M059J (cell line): Measurements from ENCODE around the gene AXIN2. TPM values are rescaled to one million over a fixed set of nuclear protein-coding genes. Genes with fewer than 3 reads are reported as not detected.

Source experiments
- DNase-seq: peaks from one replicate; pipeline ENCODE4 v3.0.0-alpha.2; 2012; ENCODE audit warnings: low read depth
- total RNA-seq: library from RNA; depleted of rRNA; stranded (reverse); fragments of >200 nt; shearing (Covaris generic); gene quantifications from 2 replicates; pipeline ENCODE4 v1.2.3, GENCODE V29; 2014; rRNA removed

AXIN2 gene, protein sequence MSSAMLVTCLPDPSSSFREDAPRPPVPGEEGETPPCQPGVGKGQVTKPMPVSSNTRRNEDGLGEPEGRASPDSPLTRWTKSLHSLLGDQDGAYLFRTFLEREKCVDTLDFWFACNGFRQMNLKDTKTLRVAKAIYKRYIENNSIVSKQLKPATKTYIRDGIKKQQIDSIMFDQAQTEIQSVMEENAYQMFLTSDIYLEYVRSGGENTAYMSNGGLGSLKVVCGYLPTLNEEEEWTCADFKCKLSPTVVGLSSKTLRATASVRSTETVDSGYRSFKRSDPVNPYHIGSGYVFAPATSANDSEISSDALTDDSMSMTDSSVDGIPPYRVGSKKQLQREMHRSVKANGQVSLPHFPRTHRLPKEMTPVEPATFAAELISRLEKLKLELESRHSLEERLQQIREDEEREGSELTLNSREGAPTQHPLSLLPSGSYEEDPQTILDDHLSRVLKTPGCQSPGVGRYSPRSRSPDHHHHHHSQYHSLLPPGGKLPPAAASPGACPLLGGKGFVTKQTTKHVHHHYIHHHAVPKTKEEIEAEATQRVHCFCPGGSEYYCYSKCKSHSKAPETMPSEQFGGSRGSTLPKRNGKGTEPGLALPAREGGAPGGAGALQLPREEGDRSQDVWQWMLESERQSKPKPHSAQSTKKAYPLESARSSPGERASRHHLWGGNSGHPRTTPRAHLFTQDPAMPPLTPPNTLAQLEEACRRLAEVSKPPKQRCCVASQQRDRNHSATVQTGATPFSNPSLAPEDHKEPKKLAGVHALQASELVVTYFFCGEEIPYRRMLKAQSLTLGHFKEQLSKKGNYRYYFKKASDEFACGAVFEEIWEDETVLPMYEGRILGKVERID
- 2.5 and 3.3 TPM in 2 replicates for total RNA-seq

DNA sequence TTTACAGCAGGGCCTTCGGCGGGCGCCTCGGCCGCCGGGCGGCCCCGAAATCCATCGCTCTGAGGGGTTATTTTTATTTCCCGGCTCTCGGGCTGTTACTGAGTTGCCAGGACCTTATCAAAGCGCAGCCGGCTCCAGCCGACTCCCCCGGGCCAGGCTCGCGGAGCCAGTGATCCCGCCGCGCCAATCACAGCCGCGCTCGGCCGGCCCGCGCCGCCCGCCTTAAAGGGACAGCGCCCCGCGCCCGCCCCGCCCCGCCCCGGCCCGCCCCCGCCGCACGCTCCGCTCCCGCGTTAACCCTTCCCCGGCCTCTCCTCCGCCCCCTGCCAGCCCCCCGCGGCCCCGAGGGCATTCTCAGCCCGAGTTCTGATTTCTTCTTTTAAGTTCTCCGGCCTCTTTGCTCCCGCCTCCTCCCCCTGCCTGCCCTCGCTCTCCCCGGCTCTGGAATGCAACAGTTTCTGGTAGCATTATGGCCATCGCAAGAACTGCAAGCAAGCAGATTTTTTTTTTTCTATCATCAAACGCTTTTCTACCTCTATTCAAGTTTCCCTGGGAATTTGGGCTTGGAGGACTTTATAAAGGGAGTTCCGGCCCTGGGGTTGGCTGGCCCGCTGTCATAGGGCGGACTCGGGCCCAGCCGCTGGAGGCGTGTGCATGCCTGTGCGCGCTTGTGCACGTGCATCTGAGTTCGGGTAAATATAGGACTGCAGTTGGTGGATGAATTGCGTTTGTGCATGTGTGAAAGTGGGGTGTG, at the start of gene AXIN2:
TSS of gene AXIN2 (minus strand) at position 197 of the 754 bp plus-strand sequence. CDS start 3,028 bp downstream, outside the sequence.
- peak; percentile 85 for DNase-seq

DNA sequence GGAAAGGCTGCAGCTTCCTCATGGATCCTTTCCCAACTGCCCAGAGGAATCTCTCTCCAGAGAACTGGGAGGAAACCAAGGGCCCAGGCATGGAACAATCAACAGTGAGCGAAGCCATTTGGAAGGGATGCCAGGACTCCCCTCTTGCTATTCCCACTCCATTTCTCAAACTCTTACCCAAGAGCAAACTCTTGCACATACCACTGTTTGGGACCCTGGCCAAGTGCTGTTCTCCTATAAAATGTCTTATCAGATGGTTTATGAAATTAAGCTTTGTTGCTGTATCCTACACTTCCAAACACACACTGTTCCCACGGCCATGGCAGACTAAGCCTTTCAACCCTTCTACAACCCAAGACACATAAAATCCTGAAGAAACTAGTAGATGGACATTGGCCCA, 48.3 kb upstream of the AXIN2 start:
- DNase-seq, result no peak

DNA sequence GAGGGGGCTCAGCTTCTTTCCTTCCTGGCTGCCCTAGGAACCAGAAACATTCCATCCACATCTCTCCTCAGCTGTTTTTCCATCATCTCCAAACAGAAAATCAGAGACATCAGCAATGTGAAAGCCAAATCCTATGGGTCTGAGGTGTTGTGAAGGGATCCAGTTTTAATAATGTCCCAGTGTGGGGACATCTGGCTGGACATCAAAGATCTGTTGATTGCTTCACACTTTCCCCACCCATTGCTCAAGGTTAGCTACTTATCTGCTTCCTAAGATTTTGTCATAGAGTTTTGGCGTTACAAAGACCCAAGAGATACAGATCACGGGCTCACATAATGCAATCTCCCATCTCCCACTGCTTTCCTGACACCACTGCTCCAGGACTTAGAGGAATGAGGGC, 47.8 kb upstream of the AXIN2 start:
- no peak for DNase-seq

DNA sequence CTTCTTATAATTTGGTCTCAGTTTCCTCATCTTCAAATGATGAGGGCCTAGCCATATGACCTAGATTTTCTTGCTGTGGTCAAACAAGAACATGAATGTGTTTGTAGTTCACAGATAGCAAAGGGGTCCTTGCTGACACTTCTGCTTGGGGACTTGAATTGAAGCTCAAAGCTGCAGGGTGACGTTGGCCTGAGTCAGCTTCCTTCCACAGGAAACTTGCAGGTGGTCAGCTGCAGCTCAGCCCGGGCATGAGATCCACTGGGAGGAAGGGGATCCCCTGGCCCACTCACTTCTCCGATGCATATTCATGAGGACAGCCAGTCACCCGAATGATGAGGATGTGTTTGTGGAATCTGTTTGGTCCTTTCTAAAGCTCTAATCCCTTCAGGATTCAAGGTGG, 42.6 kb upstream of the AXIN2 start:
- peak; percentile 38 for DNase-seq

DNA sequence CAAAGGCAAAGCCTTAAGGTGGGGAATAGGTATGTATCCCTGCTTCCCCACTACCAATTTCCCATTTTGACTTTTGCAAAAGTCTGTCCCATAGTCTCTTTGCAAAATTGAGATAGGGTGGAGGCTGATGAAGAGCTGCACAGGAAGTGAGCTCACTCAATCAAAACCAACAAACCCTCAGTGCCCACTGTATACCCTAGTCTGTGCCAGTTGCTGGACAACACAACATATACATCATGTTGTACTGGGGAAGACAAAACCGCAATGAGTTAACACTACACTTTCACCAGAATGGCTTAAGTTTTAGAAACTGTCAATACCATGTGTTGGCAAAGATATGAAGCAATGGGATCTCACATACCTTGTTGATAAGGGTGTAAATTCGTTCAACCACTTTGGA, 40.4 kb upstream of the AXIN2 start:
- DNase-seq, result no peak

DNA sequence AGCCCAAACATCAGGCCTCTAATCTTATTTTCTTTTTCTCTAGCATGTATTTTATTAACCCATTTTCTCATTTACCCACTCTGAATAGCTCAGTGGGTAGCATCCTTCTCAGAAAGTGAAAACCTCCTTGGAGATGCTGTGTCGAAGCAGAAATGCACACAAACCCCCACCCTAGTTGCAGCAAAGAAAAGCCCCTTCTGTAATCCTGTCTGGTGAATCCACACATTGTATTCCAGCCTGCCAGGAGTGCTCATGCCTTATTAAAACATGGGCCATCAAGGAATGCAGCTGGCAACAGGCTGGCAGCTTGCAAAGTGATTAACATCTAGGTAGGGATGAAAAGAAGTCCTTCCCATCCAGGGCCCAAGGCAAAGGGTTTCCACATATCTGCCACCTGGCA, 39.7 kb upstream of the AXIN2 start:
- DNase-seq, result no peak

DNA sequence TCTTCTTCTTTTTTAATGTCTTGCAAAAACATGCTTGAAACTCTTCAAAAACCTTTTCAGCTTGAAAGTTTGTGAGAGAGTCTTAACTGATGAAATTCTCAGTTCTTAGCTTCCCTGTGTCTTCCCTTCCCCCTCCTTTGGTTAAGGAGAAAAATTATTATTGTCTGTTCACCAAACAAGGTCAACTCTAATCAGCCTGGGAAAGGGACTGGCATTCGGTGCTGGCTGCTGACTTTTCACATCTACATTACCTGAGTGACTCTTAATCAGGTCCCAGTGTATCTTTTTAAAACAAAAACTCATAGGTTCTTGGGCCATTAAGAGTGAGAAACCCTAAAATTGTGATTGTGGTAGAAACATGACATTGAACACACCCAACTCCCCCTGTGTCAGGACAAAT, 39.1 kb upstream of the AXIN2 start:
- DNase-seq, result no peak

DNA sequence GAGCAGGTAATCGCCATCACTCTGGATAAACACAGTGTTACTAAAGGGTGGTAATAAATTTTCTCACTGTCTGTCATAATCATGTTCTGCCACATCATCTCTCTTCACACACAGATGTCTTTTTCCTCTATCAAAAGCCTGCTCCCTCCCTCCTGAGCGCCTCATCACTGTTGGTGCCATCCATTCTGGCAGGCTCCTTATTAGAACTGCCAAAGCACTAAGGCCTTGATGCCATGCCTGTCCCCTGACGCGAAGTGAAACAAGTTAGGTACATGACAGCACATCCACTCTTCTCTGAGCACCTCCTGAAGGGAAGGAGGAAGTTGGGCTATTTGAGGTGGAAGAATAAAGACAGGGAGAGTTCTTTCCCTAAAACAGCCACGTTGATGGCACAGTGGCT, 38.2 kb upstream of the AXIN2 start:
- no peak for DNase-seq

DNA sequence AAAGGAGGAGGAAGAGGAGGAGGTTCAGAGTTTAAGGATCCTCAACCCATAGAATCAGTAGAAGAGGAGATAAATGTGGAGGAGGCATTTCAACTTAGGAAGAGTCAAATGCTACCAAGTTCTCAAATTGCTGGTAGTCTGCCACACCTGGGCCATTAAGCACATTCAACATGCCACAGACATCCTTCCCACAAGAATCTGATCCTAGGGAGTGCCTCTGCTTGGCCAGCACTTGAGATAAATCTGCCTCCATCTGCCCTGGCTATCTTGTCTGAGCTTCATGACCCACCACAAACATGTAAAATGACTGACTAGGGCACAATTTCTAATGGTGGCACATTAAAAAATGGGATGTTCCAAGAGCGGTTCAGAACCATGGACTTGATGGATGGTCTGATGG, 37.3 kb upstream of the AXIN2 start:
- DNase-seq, result no peak

DNA sequence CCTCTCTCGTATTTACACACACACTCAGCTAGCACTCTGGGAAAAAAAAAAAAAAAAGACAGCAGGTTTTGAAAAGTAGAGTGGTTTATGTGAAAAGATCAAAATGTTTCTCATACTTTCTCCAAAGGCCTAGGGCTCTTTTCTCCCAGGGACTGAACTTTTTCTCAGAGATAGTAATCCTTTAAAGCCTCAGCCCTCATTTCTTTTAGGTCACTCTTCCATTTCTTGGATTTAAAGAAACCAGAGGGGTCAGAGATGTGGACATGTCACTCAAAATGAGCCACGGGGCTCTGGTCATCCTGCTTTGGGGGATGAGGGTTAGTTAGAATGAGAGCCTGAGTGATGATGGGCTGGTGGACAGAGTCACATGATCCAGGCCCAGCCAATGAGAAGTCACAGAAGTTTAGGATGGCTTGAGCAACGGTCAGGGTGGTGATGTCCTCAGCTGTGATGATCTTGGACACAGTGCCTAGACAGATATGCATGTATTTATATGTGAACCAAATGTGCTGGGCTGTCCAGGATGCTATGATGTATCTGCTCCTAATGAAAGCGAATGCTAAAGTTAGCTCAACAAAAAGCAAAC, 33.7 kb upstream of the AXIN2 start:
- no peak for DNase-seq

DNA sequence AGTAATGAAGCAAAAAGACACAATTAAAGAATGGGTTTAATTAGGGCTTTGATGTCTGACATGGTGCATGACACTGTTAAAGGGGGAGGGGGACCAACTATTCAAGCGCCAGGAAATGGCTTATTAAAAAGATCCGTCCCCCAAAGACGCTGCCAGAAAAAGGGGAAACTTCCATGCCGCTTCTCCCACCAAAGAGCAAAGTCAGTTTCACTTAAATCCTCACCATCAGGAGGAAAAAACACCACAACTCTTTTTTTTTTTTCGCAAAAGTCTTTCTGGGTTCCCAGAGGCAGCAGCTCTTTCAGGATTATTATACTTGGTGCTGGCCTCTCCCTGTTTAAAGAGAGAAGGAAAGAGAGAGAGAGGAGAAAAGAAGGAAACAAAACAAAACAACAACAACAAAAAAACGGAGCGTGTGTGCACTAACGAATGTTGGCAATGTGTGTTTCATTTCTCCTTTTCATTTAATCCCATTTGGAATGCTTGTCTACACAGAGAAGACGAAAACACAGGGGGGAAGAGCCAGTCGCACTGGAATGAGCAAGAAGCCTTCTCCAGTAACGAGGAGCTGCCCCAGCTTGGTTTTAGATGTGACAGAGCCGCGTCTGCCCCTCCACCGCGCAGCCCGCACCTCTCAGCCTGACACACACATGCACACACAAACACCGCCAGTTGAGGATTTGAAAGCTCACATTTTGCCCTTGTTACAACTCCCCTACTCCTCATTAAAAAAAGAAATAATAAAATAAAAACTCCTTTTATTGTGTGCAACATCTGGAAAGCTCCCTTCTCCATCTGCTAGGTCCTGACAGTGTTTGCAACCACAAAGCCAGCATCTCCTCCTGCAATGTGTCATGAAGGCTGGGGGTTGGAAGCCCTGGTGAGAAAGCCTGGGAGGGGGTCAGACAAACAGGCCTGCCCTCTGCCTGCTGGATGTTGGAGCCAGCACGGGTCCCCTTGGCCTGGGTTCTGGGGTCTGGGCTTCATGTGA, 32.7 kb upstream of the AXIN2 start:
- no peak for DNase-seq

DNA sequence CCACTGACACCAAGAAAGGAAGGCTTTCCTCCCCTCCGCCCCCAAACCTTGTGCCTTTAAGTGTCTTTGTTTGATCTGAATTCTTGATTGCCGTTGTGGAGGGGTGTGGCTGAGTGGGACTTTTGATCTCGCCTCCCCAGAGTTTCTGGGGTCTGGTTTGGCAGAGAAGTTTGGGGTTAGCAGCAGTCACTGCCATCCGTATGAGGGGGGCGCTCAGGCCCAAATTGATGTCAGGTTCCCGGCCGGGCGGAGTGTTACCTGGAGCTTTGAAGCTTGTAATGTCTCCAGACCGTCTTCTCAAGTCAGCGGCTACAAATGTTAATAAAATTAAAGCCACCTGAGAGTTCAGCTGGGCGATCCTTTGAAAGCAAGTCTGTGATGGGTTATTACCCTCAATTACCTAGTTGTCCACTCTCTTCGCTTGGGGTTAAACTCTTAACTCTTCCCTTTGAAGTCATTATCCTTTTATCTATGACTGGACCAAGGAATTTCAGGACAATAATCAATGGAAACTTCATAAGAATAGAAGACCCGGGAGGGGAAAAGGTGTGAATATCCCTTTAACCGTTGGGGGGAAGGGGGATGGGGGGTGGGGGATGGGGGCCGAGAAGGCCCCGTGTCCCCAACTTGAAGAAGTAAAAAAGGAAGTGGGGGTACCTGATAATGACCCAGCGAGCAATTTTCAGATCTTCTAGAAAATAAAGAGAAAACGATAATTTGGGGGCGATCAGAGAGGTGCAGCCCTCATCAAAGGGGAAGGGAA, 31.8 kb upstream of the AXIN2 start:
- DNase-seq, result no peak

DNA sequence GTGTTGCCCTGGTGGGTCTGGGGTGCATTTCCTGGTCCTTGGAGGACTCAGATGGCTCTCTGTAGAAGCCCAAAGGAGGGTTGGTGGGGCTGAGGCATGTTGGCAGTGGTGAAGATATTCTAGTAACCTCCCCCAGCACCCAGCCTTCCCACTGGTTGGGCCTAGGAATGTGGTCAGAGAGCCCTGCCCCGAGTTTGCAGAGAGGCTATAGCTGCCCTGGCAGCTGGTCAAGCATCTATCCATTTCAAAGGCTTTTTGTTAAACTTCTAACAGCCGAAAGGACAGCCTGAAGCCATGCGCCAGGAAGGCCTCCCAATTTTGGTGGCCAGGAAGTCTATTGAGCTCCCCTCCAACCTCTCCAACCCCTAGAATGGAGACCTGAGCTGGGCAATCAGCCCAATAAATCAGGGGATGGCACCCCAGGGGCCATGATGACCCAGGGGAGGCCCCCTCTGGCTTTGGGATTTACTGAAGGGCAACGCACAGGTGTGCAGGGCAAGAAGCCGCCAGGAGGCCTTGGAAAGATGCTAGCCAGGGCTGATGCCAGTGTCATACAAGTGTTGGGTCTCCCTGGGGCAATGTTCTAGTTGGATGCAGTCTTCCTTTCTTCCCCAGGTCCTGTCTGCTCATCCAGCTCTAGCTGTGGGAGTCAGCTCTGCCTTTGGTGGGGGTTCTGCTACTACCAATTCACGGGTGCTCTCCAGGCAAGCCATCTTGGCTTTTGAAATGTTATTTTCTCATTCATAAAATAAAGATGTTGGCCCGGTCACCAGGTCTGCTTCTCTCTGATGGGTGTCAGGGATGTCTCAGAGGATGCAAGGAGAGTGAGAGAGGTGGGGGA, 30.9 kb upstream of the AXIN2 start:
- DNase-seq, result no peak

DNA sequence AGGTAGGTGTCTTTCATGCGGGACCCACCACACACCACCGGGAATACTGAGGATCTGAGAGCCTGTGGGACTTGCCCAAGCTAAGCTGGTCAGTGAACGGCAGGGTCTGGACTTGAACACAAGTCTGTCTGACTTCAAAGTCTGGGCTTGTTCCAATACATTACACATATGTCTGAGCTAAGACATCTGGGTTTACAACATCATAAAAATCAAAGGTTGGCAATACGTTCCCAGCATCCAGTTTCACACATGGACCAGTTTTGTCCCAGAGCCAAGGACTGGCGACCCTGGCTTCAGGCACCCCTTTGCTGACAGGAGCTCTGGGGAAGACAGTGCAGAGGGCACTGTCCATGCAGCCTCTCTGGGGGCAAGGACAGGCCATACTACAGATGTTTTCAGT, 27.9 kb upstream of the AXIN2 start:
- DNase-seq, result no peak

DNA sequence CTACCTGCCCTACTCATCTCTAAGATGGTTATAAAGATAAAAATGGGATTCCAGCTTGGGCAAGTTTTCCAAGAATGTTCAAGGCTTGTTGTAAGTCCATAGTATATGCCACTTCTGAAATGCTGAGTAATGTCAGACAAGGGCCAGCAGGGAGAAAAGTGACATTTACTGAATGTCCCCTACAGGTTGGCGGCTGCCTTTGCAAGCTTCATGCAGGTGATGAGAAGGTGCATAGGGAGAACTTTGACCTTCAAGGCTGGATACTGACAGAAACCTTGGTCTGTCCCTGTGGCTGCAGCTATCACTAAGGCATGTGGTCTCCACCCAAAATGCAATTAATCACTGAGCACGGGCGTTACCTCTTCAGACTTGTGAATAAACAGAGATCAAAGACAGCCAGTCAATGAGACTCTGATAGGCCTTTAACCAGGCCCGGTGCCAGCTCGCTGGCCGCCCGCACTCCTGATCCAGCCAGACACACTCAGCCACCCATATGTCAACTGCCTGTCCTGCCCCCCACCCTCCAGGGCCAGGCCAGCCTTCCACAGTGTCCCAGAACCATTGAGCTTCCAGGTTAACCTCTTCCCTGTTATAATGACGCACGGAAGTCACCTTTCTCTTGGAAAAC, 26.8 kb upstream of the AXIN2 start:
- no peak for DNase-seq

DNA sequence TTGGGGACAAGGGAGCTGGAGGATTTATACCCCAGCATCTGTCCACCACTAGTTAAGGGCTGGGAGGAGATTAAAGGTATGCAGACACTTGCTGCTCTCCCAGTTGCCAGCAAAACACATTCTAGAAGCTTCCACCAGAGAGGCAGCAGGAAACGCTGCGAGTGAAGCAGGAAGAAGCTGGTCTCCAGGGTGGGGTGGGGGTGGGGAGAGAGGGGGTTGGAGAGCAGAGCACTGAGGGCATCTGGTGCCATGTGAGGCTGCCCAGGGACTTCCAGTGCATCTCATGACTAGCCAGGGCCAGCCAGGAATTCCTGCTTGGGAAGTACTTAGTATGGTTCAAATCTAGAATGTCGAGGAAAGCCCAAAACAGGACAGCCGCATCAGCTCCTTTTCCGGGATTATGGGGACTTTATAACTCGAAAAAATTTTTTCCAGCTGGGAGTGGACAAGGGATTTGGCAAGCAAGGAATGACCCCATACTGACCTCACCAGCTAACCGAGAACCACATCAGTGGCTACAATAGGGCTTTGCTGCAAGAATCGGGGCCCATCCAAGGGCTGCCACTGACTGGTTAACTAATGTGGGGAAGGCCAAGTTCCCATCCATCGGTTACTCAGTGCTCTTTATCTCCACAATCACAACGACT, 26.2 kb upstream of the AXIN2 start:
- no peak for DNase-seq

DNA sequence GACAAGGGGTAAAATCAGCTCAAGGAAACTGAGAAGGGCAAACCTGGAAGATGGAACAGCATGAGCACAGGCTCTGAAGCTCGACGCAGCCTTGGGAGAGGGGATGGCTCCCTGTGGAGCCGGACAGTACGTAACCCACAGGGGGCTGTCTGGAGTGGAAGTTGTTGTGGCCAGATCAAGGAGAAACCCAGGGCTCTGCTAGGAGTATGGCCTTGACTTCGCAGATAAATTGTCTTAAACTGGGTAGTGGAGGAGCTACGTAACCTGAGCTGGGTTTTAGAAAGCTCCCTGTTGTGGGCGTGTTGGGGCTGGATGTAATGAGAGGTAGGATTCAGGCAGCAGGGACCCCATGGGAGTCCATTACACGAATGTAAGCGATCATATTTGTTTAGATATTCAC, 25.5 kb upstream of the AXIN2 start:
- no peak for DNase-seq
